K562 (cell line): ENCODE measurements around the gene PRDM15. TPM values are rescaled to one million over a fixed set of nuclear protein-coding genes. Genes with fewer than 3 reads are reported as not detected.

Experiments used
- EGR1 ChIP-seq: fragments of 450-650 bp; conservative IDR thresholded peaks from 2 replicates; pipeline ENCODE4 v1.6.1; 2017; ENCODE audit warnings: mild to moderate bottlenecking
- HMGXB4 ChIP-seq: sonication (generic); formaldehyde crosslinking; IDR thresholded peaks from 2 replicates; pipeline ENCODE4 v1.8.1; 2023; ENCODE audit warnings: mild to moderate bottlenecking, missing genetic modification reagents
- L3MBTL2 ChIP-seq: fragments of 450-650 bp; IDR thresholded peaks from 2 replicates; pipeline ENCODE4 v1.6.1; 2016; ENCODE audit warnings: mild to moderate bottlenecking, moderate library complexity
- POLR3A ChIP-seq: IDR thresholded peaks from 2 replicates; pipeline ENCODE4 v1.6.1; 2011; ENCODE audit warnings: borderline replicate concordance, mild to moderate bottlenecking, moderate library complexity; ENCODE audit not compliant: insufficient read length, insufficient read depth; ENCODE audit errors: extremely low read depth
- RFX7 ChIP-seq: fragments of 250-450 bp; sonication (Bioruptor Pico); IDR thresholded peaks from 2 replicates; pipeline ENCODE4 v1.5.1; 2021; ENCODE audit warnings: mild to moderate bottlenecking
- RUNX1 ChIP-seq: sonication (generic); IDR thresholded peaks from 2 replicates; pipeline ENCODE4 v1.6.1; 2016; ENCODE audit warnings: antibody characterized with exemption, low read depth
- SIX5 ChIP-seq, 2 experiments: IDR thresholded peaks; 2 replicates each; pipeline ENCODE4 v1.6.1; 2011; ENCODE audit warnings: low read length in 2 of 2, borderline replicate concordance in 1 of 2, low read depth in 1 of 2, mild to moderate bottlenecking in 1 of 2, moderate library complexity in 1 of 2; ENCODE audit not compliant: insufficient read depth in 1 of 2
- SRSF1 ChIP-seq: fragments of 200-400 bp; formaldehyde crosslinking; IDR thresholded peaks from 2 replicates; pipeline ENCODE4 v1.6.1; 2017; ENCODE audit warnings: mild to moderate bottlenecking, low read depth, low read length, moderate library complexity
- ZBTB9 ChIP-seq: fragments of 450-650 bp; formaldehyde crosslinking; IDR thresholded peaks from 2 replicates; pipeline ENCODE4 v1.4.0; 2020; ENCODE audit warnings: mild to moderate bottlenecking, moderate library complexity
- ZNF140 ChIP-seq: fragments of 250-450 bp; sonication (Bioruptor Pico); IDR thresholded peaks from 2 replicates; pipeline ENCODE4 v1.8.0; 2021; ENCODE audit warnings: moderate library complexity, mild to moderate bottlenecking, inconsistent platforms
- ZNF217 ChIP-seq: sonication (generic); formaldehyde crosslinking; IDR thresholded peaks from 2 replicates; pipeline ENCODE4 v1.8.0; 2022; ENCODE audit warnings: mild to moderate bottlenecking, missing genetic modification reagents
- ZNF318 ChIP-seq, 2 experiments: fragments of 450-650 bp; IDR thresholded peaks; 2 replicates each; pipeline ENCODE4 v1.6.1; 2016; ENCODE audit warnings: mild to moderate bottlenecking in 2 of 2, borderline replicate concordance in 1 of 2, low read depth in 1 of 2, moderate library complexity in 1 of 2
- ZNF431 ChIP-seq: sonication (generic); formaldehyde crosslinking; IDR thresholded peaks from 2 replicates; pipeline ENCODE4 v1.8.0; 2022; ENCODE audit warnings: mild to moderate bottlenecking, missing genetic modification reagents
- ZNF584 ChIP-seq: fragments of 200-800 bp; sonication (Bioruptor generic); IDR thresholded peaks from 2 replicates; pipeline ENCODE4 v1.6.1; 2016; ENCODE audit warnings: low read depth, mild to moderate bottlenecking, missing genetic modification characterization, missing compliant biosample characterization
- polyA plus RNA-seq, 8 experiments: library from polyadenylated mRNA; depleted of rRNA in 4 of 8; stranded (reverse) in 5 of 8; unstranded in 3 of 8; fragments of >200 nt; fragmentation: Nextera tagmentation in 2 of 8; fragmentation: Illumina TruSeq in 1 of 8; extraction: Ambion mirVana in 2 of 8; extraction: Trizol in 1 of 8; gene quantifications; 2 replicates each; pipeline versions ENCODE4 v1.2.1 to v1.2.3, GENCODE V29; 2011 to 2014; ENCODE audit warnings: inconsistent platforms in 1 of 8, missing spikeins in 1 of 8
- total RNA-seq, 7 experiments: library from RNA; depleted of rRNA in 6 of 7; stranded (reverse); fragments of >200 nt in 6 of 7; fragmentation: Illumina TruSeq in 2 of 7; extraction: Trizol in 2 of 7; gene quantifications; 2 replicates each; pipeline versions ENCODE4 v1.2.1 to v1.2.3, GENCODE V29; 2011 to 2021; ENCODE audit warnings: low replicate concordance in 1 of 7

The PRDM15 gene
- total and polyA plus RNA-seq, 9 of the 15 experiments (the other 6 are each of a cell fraction or from before 2014, with no cell fraction given), result 0.93 to 9.2 (median 6.2) TPM

DNA sequence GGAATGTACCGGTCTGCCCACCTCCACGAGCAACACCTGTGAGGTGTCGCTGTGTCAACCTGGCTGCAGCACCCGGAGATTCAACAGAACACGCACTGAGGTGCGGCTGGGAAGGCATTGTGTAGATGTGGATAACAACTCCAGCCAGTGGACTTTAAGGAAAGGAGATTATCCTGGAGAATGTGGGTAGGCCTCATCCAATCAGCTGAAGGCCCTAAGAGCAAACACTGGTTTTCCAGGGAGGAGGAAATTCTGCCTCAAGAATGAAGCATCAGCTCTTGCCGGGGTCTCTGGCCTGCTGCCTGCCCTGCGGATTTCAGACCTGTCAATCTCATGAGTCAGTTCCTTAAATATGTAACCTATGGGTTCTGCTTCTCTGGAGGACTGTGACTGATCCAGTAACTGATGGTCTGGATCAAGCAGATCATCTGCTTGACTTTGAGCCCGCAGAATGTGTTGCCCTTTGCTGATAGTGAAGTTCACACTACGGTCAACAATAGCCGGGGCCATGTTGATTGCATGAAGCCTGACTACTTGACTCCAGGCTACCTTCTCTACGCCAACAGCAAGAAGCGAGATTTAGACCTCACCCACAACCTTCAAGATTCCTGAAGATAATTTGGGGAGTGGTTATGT, 15.9 kb upstream of the PRDM15 start (continued):
- TF ChIP-seq HMGXB4 (CRISPR knock-in tag), result no peak
- no peak for TF ChIP-seq SRSF1
- no peak for TF ChIP-seq RFX7 (CRISPR knock-in tag)
- no peak for TF ChIP-seq ZNF140 (CRISPR knock-in tag)
- TF ChIP-seq ZNF318 (IDR thresholded peaks at IDR 0.05; ENCODE audit: borderline replicate concordance in 1 of 2, low read depth in 1 of 2), result no peak
- TF ChIP-seq ZNF584 (CRISPR knock-in tag), result no peak
- no peak for TF ChIP-seq ZNF431
- TF ChIP-seq SIX5 (IDR thresholded peaks at IDR 0.05; ENCODE audit: borderline replicate concordance in 1 of 2, insufficient read depth in 1 of 2, low read depth in 1 of 2, low read length in 2 of 2), result no peak
- 0 out of 2 replicates have a peak, but pooled peaks have one; percentile 38 for TF ChIP-seq ZBTB9
- TF ChIP-seq EGR1, result no peak
- no peak; the same call in 1 of the 2 replicates for TF ChIP-seq RUNX1
- no peak for TF ChIP-seq POLR3A
- TF ChIP-seq ZNF217 (CRISPR knock-in tag), result no peak
- peak; percentile 63 for TF ChIP-seq L3MBTL2
